H9 (cell line): ENCODE measurements around the gene TERF2IP. TPM values are rescaled to one million over a fixed set of nuclear protein-coding genes. Genes with fewer than 3 reads are reported as not detected.

Source experiments
- DNase-seq: peaks from one replicate; pipeline ENCODE4 v3.0.0-alpha.2; 2017
- H2AFZ ChIP-seq: one replicate; pipeline ENCODE4 v1.6.1; 2013; ENCODE audit warnings: mild to moderate bottlenecking, low read length, control low read depth, moderate library complexity
- H2AK5ac ChIP-seq: 2 replicates; pipeline ENCODE4 v1.6.1; 2013; ENCODE audit warnings: low read length, control low read depth, mixed read lengths; ENCODE audit not compliant: insufficient read length
- H2BK120ac ChIP-seq: one replicate; pipeline ENCODE4 v1.6.1; 2013; ENCODE audit warnings: low read depth, mild to moderate bottlenecking, low read length, control low read depth, inconsistent platforms; ENCODE audit not compliant: poor library complexity, severe bottlenecking
- H2BK12ac ChIP-seq: 2 replicates; pipeline ENCODE4 v1.6.1; 2013; ENCODE audit warnings: low read length, control low read depth, mixed read lengths, low read depth; ENCODE audit not compliant: insufficient read length
- H2BK15ac ChIP-seq: 2 replicates; pipeline ENCODE4 v1.6.1; 2013; ENCODE audit warnings: low read depth, low read length, control low read depth
- H2BK20ac ChIP-seq: one replicate; pipeline ENCODE4 v1.6.1; 2013; ENCODE audit warnings: low read depth, mild to moderate bottlenecking, low read length, control low read depth, inconsistent platforms; ENCODE audit not compliant: poor library complexity, severe bottlenecking
- H2BK5ac ChIP-seq: 2 replicates; pipeline ENCODE4 v1.6.1; 2013; ENCODE audit warnings: low read length, control low read depth, mixed read lengths; ENCODE audit not compliant: insufficient read length
- H3K14ac ChIP-seq: 2 replicates; pipeline ENCODE4 v1.6.1; 2013; ENCODE audit warnings: low read length, control low read depth; ENCODE audit not compliant: insufficient read depth
- H3K18ac ChIP-seq: 2 replicates; pipeline ENCODE4 v1.6.1; 2013; ENCODE audit warnings: low read depth, mild to moderate bottlenecking, mixed read lengths, low read length, control low read depth; ENCODE audit not compliant: insufficient read length
- H3K23ac ChIP-seq: 2 replicates; pipeline ENCODE4 v1.6.1; 2013; ENCODE audit warnings: low read length, control low read depth, mixed read lengths, low read depth; ENCODE audit not compliant: insufficient read length
- H3K23me2 ChIP-seq: 2 replicates; pipeline ENCODE4 v1.6.1; 2013; ENCODE audit warnings: low read depth, mild to moderate bottlenecking, mixed read lengths, low read length, control low read depth; ENCODE audit not compliant: insufficient read length, poor library complexity, severe bottlenecking
- H3K27ac ChIP-seq: 2 replicates; pipeline ENCODE4 v1.5.1; 2013; ENCODE audit warnings: low read length, control low read depth, mixed read lengths, low read depth; ENCODE audit not compliant: insufficient read length
- H3K27me3 ChIP-seq: 2 replicates; pipeline ENCODE4 v1.6.1; 2013; ENCODE audit warnings: low read length, control low read depth, inconsistent platforms; ENCODE audit not compliant: insufficient read depth
- H3K4ac ChIP-seq: 2 replicates; pipeline ENCODE4 v1.6.1; 2013; ENCODE audit warnings: low read depth, mild to moderate bottlenecking, control low read depth, inconsistent platforms, low read length, moderate library complexity
- H3K4me1 ChIP-seq: 2 replicates; pipeline ENCODE4 v1.6.1; 2013; ENCODE audit warnings: low read length, control low read depth, inconsistent platforms; ENCODE audit not compliant: insufficient read depth
- H3K4me2 ChIP-seq: 2 replicates; pipeline ENCODE4 v1.6.1; 2013; ENCODE audit warnings: low read length, control low read depth, mixed read lengths; ENCODE audit not compliant: insufficient read length, insufficient read depth
- H3K56ac ChIP-seq: 2 replicates; pipeline ENCODE4 v1.6.1; 2013; ENCODE audit warnings: low read depth, mild to moderate bottlenecking, mixed read lengths, low read length, control low read depth; ENCODE audit not compliant: insufficient read length
- H3K79me1 ChIP-seq: 2 replicates; pipeline ENCODE4 v1.6.1; 2013; ENCODE audit warnings: low read depth, mild to moderate bottlenecking, moderate library complexity, low read length, control low read depth, inconsistent platforms; ENCODE audit not compliant: insufficient read depth, poor library complexity, severe bottlenecking
- H3K79me2 ChIP-seq: 2 replicates; pipeline ENCODE4 v1.6.1; 2013; ENCODE audit warnings: low read length, control low read depth, inconsistent platforms; ENCODE audit not compliant: insufficient read depth
- H3K9ac ChIP-seq: 2 replicates; pipeline ENCODE4 v1.6.1; 2013; ENCODE audit warnings: low read length, control low read depth, mixed read lengths; ENCODE audit not compliant: insufficient read length; ENCODE audit errors: extremely low read depth
- H3K9me3 ChIP-seq: one replicate; pipeline ENCODE4 v1.6.1; 2013; ENCODE audit warnings: low read depth, low read length, inconsistent platforms; ENCODE audit not compliant: control insufficient read depth
- H3T11ph ChIP-seq: one replicate; pipeline ENCODE4 v1.6.1; 2013; ENCODE audit warnings: mild to moderate bottlenecking, low read length, control low read depth, inconsistent platforms
- H4K20me1 ChIP-seq: one replicate; pipeline ENCODE4 v1.6.1; 2013; ENCODE audit not compliant: control insufficient read depth, insufficient read length, insufficient read depth
- H4K5ac ChIP-seq: 2 replicates; pipeline ENCODE4 v1.6.1; 2013; ENCODE audit warnings: low read depth, mild to moderate bottlenecking, mixed read lengths, low read length, control low read depth; ENCODE audit not compliant: insufficient read length
- H4K8ac ChIP-seq: replicated peaks from 2 replicates; pipeline ENCODE4 v1.6.1; 2013; ENCODE audit warnings: low read length, control low read depth, mixed read lengths, low read depth; ENCODE audit not compliant: insufficient read length
- H4K91ac ChIP-seq: 2 replicates; pipeline ENCODE4 v1.6.1; 2013; ENCODE audit warnings: low read depth, mild to moderate bottlenecking, moderate library complexity, mixed read lengths, low read length, control low read depth; ENCODE audit not compliant: insufficient read length
- H3K27ac Mint-ChIP-seq, 3 experiments: 2 replicates in 2 of 3; 3 replicates in 1 of 3; pipeline ENCODE4 v1.8.0; 2020 to 2021; ENCODE audit warnings: mixed read lengths in 3 of 3, mild to moderate bottlenecking in 1 of 3, moderate library complexity in 1 of 3
- H3K27me3 Mint-ChIP-seq: 2 replicates; pipeline ENCODE4 v1.8.0; 2021; ENCODE audit warnings: low read depth, mild to moderate bottlenecking, moderate library complexity, mixed read lengths
- H3K36me3 Mint-ChIP-seq, 3 experiments: 2 replicates in 2 of 3; 3 replicates in 1 of 3; pipeline ENCODE4 v1.8.0; 2020 to 2021; ENCODE audit warnings: low read depth in 3 of 3, mixed read lengths in 3 of 3; ENCODE audit not compliant: insufficient read depth in 1 of 3
- H3K4me1 Mint-ChIP-seq, 2 experiments: 2 replicates each; pipeline ENCODE4 v1.8.0; 2020; ENCODE audit warnings: mixed read lengths in 2 of 2
- H3K4me3 Mint-ChIP-seq, 2 experiments: 2 replicates in 1 of 2; 3 replicates in 1 of 2; pipeline ENCODE4 v1.8.0; 2020 to 2021; ENCODE audit warnings: mild to moderate bottlenecking in 2 of 2, mixed read lengths in 2 of 2, moderate library complexity in 1 of 2
- H3K9me3 Mint-ChIP-seq, 2 experiments: 2 replicates in 1 of 2; 3 replicates in 1 of 2; pipeline ENCODE4 v1.8.0; 2020; ENCODE audit warnings: mild to moderate bottlenecking in 2 of 2, mixed read lengths in 2 of 2, moderate library complexity in 1 of 2
- WGBS: extraction: QIAGEN DNeasy Blood & Tissue Kit; methylation state at CpG from one replicate; pipeline ENCODE4 v1.1.7; 2013; ENCODE audit warnings: missing lambda C conversion rate, low lambda C conversion rate, mixed read lengths; ENCODE audit not compliant: insufficient read length; ENCODE audit errors: extremely low coverage; 5-methylcytosine and 5-hydroxymethylcytosine counted together
- total RNA-seq: library from RNA; stranded (reverse); gene quantifications from 2 replicates; pipeline ENCODE4 v1.2.1, GENCODE V29; 2021
- TF ChIP-seq, protein P1 (sequence below): fragments of 200-600 bp; sonication (generic); conservative IDR thresholded peaks from 3 replicates; pipeline ENCODE4 v1.8.0; 2021; ENCODE audit warnings: antibody characterized with exemption, mild to moderate bottlenecking

The TERF2IP gene
- total RNA-seq, 1 experiment from 2014 or later, result 15.6 TPM

DNA sequence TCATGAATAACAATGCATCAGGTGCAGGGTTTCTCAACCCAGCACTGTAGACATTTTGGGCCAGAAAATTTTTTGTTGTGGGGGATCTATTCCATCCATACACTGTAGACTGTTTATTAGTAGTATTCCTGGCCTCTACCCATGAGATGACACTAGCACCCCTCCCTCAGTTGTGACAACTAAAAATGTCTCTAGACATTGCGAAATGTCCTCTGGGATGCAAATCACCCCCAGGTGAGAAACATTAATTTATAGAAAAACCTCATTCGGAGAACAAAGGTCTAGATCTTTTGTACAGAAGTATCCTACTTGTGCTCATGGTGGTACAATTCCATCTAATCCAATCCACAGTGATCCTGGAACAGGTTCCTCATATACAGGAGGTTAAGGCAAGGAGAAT, 28.8 kb upstream of the TERF2IP start:
- Mint-ChIP-seq H3K4me1 (peaks cover 15 to 17% of the 10 kb centered on the region in 2 experiments), H3K9me3 (no peaks in the 10 kb centered on the region), H3K36me3 (peaks cover 28 to 55% (median 55%) of the 10 kb centered on the region in 3 experiments; a peak in 6 of 7 replicates), H3K4me3 (no peak overlapping the region), H3K27me3 (peaks cover 1% of the 10 kb centered on the region; the same call in 1 of the 2 replicates), H3K27ac (no peak overlapping the region)
- Histone ChIP-seq H3K9ac (no peak overlapping the region), H3K79me2 (no peaks in the 10 kb centered on the region), H3K79me1 (no peaks in the 10 kb centered on the region), H3K27me3 (no peaks in the 10 kb centered on the region), H2BK120ac (no peak overlapping the region), H3K14ac (no peak overlapping the region), H2AFZ (no peak overlapping the region), H3K4ac (no peak overlapping the region), H3K4me1 (no peaks in the 10 kb centered on the region), H2BK12ac (no peak overlapping the region), H3K27ac (no peak overlapping the region), H3K4me2 (no peak overlapping the region), H3K18ac (no peak overlapping the region), H3T11ph (no peak overlapping the region), H3K9me3 (no peaks in the 10 kb centered on the region), H3K23me2 (peaks cover 11% of the 10 kb centered on the region), H2BK15ac (no peak overlapping the region), H3K23ac (no peak overlapping the region), H4K20me1 (no peaks in the 10 kb centered on the region), H4K91ac (no peak overlapping the region), H4K5ac (no peak overlapping the region), H2BK5ac (no peak overlapping the region), H2BK20ac (no peak overlapping the region), H3K56ac (no peak overlapping the region), H2AK5ac (no peak overlapping the region), H4K8ac (no peak overlapping the region)
- no CpG with 5 or more reads among the region's 2 CpGs for WGBS
- no peak for DNase-seq
- TF ChIP-seq, protein P1, sequence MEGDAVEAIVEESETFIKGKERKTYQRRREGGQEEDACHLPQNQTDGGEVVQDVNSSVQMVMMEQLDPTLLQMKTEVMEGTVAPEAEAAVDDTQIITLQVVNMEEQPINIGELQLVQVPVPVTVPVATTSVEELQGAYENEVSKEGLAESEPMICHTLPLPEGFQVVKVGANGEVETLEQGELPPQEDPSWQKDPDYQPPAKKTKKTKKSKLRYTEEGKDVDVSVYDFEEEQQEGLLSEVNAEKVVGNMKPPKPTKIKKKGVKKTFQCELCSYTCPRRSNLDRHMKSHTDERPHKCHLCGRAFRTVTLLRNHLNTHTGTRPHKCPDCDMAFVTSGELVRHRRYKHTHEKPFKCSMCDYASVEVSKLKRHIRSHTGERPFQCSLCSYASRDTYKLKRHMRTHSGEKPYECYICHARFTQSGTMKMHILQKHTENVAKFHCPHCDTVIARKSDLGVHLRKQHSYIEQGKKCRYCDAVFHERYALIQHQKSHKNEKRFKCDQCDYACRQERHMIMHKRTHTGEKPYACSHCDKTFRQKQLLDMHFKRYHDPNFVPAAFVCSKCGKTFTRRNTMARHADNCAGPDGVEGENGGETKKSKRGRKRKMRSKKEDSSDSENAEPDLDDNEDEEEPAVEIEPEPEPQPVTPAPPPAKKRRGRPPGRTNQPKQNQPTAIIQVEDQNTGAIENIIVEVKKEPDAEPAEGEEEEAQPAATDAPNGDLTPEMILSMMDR, result no peak
